GM12878 (cell line): ENCODE results near the gene CATSPERZ. TPM values are rescaled to one million over a fixed set of nuclear protein-coding genes. Genes with fewer than 3 reads are reported as not detected.

ENCODE experiments used
- BCL3 ChIP-seq: IDR thresholded peaks from 2 replicates; pipeline ENCODE4 v1.6.1; 2011; ENCODE audit warnings: borderline replicate concordance, low read depth, mild to moderate bottlenecking, moderate library complexity, low read length; ENCODE audit not compliant: insufficient read depth, poor library complexity, severe bottlenecking
- CEBPZ ChIP-seq: fragments of 150-350 bp; IDR thresholded peaks from 2 replicates; pipeline ENCODE4 v1.6.1; 2016; ENCODE audit warnings: low read depth, low read length
- CREM ChIP-seq: IDR thresholded peaks from 2 replicates; pipeline ENCODE4 v1.6.1; 2014; ENCODE audit warnings: antibody characterized with exemption, low read depth
- ETV6 ChIP-seq, 2 experiments: fragments of 450-650 bp in 1 of 2; IDR thresholded peaks in 1 of 2; conservative IDR thresholded peaks in 1 of 2; 2 replicates each; pipeline ENCODE4 v1.6.1; 2014; ENCODE audit warnings: antibody characterized with exemption in 1 of 2, borderline replicate concordance in 1 of 2, low read depth in 1 of 2, mild to moderate bottlenecking in 1 of 2, moderate library complexity in 1 of 2
- GATAD2B ChIP-seq: fragments of 450-650 bp; conservative IDR thresholded peaks from 2 replicates; pipeline ENCODE4 v1.6.1; 2017; ENCODE audit warnings: low read depth, mild to moderate bottlenecking, moderate library complexity
- HCFC1 ChIP-seq: fragments of 150-350 bp; IDR thresholded peaks from 2 replicates; pipeline ENCODE4 v1.6.1; 2014; ENCODE audit warnings: low read length
- IKZF1 ChIP-seq: fragments of 450-650 bp; conservative IDR thresholded peaks from 2 replicates; pipeline ENCODE4 v1.6.1; 2017; ENCODE audit warnings: antibody characterized with exemption, mild to moderate bottlenecking
- JUND ChIP-seq: IDR thresholded peaks from 2 replicates; pipeline ENCODE4 v1.6.1; 2012; ENCODE audit warnings: low read depth, mild to moderate bottlenecking, low read length, improper control_type of control experiment, moderate library complexity
- KLF5 ChIP-seq: fragments of 450-650 bp; IDR thresholded peaks from 2 replicates; pipeline ENCODE4 v1.6.1; 2014; ENCODE audit warnings: mild to moderate bottlenecking; ENCODE audit not compliant: partially characterized antibody
- MLLT1 ChIP-seq: fragments of 450-650 bp; IDR thresholded peaks from 2 replicates; pipeline ENCODE4 v1.6.1; 2016; ENCODE audit warnings: mild to moderate bottlenecking
- NR2C1 ChIP-seq: fragments of 450-650 bp; IDR thresholded peaks from 2 replicates; pipeline ENCODE4 v1.6.1; 2017; ENCODE audit warnings: antibody characterized with exemption, mild to moderate bottlenecking, moderate library complexity
- NR2F1 ChIP-seq: fragments of 450-650 bp; conservative IDR thresholded peaks from 2 replicates; pipeline ENCODE4 v1.6.1; 2017; ENCODE audit warnings: mild to moderate bottlenecking
- PAX8 ChIP-seq: fragments of 450-650 bp; IDR thresholded peaks from 2 replicates; pipeline ENCODE4 v1.6.1; 2017; ENCODE audit warnings: mild to moderate bottlenecking, moderate library complexity
- POLR2A ChIP-seq: IDR thresholded peaks from 2 replicates; pipeline ENCODE4 v1.6.1; 2011; ENCODE audit warnings: low read depth, mild to moderate bottlenecking, low read length
- RELA ChIP-seq: fragments of 450-650 bp; IDR thresholded peaks from 2 replicates; pipeline ENCODE4 v1.8.0; 2014; ENCODE audit warnings: borderline replicate concordance; ENCODE audit not compliant: partially characterized antibody
- SIN3A ChIP-seq: IDR thresholded peaks from 2 replicates; pipeline ENCODE4 v1.6.1; 2012; ENCODE audit warnings: low read depth, low read length, improper control_type of control experiment
- SMC3 ChIP-seq: IDR thresholded peaks from 2 replicates; pipeline ENCODE4 v1.6.1; 2011; ENCODE audit warnings: low read length, improper control_type of control experiment, borderline replicate concordance
- SP1 ChIP-seq: IDR thresholded peaks from one replicate; pipeline ENCODE4 v1.6.1; 2011; ENCODE audit warnings: low read depth, low read length
- SUPT20H ChIP-seq: IDR thresholded peaks from 2 replicates; pipeline ENCODE4 v1.6.1; 2011; ENCODE audit warnings: low read depth, mild to moderate bottlenecking, low read length, moderate library complexity, borderline replicate concordance; ENCODE audit not compliant: control insufficient read depth
- TARDBP ChIP-seq: IDR thresholded peaks from 2 replicates; pipeline ENCODE4 v1.6.1; 2016; ENCODE audit warnings: borderline replicate concordance
- TCF12 ChIP-seq: IDR thresholded peaks from 2 replicates; pipeline ENCODE4 v1.6.1; 2011; ENCODE audit warnings: low read depth, mild to moderate bottlenecking, low read length
- TCF7 ChIP-seq: IDR thresholded peaks from 2 replicates; pipeline ENCODE4 v1.6.1; 2014; ENCODE audit warnings: antibody characterized with exemption, borderline replicate concordance
- USF2 ChIP-seq: IDR thresholded peaks from 2 replicates; pipeline ENCODE4 v1.6.1; 2011; ENCODE audit warnings: low read depth, low read length, improper control_type of control experiment, borderline replicate concordance
- YY1 ChIP-seq: IDR thresholded peaks from 2 replicates; pipeline ENCODE4 v1.6.1; 2011; ENCODE audit warnings: low read depth, mild to moderate bottlenecking, low read length
- ZSCAN29 ChIP-seq: fragments of 450-650 bp; IDR thresholded peaks from 2 replicates; pipeline ENCODE4 v1.6.1; 2017; ENCODE audit warnings: mild to moderate bottlenecking, moderate library complexity
- polyA plus RNA-seq, 11 experiments: library from polyadenylated mRNA; depleted of rRNA in 4 of 11; unstranded in 6 of 11; stranded (reverse) in 5 of 11; fragments of >200 nt; fragmentation: Nextera tagmentation in 4 of 11; fragmentation: Illumina TruSeq in 1 of 11; extraction: Ambion mirVana in 4 of 11; extraction: Trizol in 1 of 11; gene quantifications; 1 replicate in 1 of 11; 2 replicates in 10 of 11; pipeline versions ENCODE4 v1.2.1 to v1.2.3, GENCODE V29; 2011 to 2016; ENCODE audit warnings: inconsistent platforms in 2 of 11, missing spikeins in 2 of 11, low read depth in 1 of 11
- total RNA-seq, 4 experiments: library from RNA; depleted of rRNA in 3 of 4; stranded (reverse); fragments of >200 nt in 3 of 4; fragmentation: Illumina TruSeq in 1 of 4; extraction: Trizol in 1 of 4; gene quantifications; 2 replicates each; pipeline versions ENCODE4 v1.2.1 to v1.2.3, GENCODE V29; 2013 to 2021

The CATSPERZ gene
- total and polyA plus RNA-seq, 10 of the 15 experiments (the other 5 are each of a cell fraction or from before 2014, with no cell fraction given), result 0.12 to 0.31 TPM; not detected in 8

- TF ChIP-seq MLLT1 (0 out of 2 replicates have a peak, but pooled peaks have one; percentile 21), BCL3 (no peak), YY1 (peak; percentile 60; the same call in 1 of the 2 replicates), GATAD2B (peak; percentile 75; the same call in 1 of the 2 replicates), SMC3 (no peak; the same call in 1 of the 2 replicates), RELA (no peak), IKZF1 (peak; percentile 29), JUND (no peak), SP1 (peak; percentile 47), KLF5 (no peak), ETV6 (conservative IDR thresholded peaks at IDR 0.05 in 1 of 2, IDR thresholded peaks at IDR 0.05 in 1 of 2; ENCODE audit: borderline replicate concordance in 1 of 2, low read depth in 1 of 2) (no peak), CREM (no peak), NR2C1 (0 out of 2 replicates have a peak, but pooled peaks have one; percentile 34), ZSCAN29 (no peak), SIN3A (peak; percentile 26; the same call in 1 of the 2 replicates), HCFC1 (no peak), SUPT20H (no peak), TARDBP (no peak), NR2F1 (peak; percentile 32; the same call in 1 of the 2 replicates), POLR2A (peak; percentile 74), PAX8 (no peak), CEBPZ (no peak), TCF7 (no peak), TCF12 (no peak), USF2 (no peak)
Measured at GRCh38 chr11:64251016-64251752, 49.0 kb upstream of the CATSPERZ start, which contains the start of gene PLCB3 (continued).
